Measurements from ENCODE around the gene ST3GAL6. TPM values are rescaled to one million over a fixed set of nuclear protein-coding genes. Genes with fewer than 3 reads are reported as not detected.

ST3GAL6 gene
- total and polyA plus RNA-seq, 2 of the 13 experiments (the other 11 are each of a cell fraction or from before 2014, with no cell fraction given) = 17.5 to 23.2 TPM

GRCh38 chr3:98778852-98779413, 15.8 kb downstream of the ST3GAL6 start (continued):
- no peak for TF ChIP-seq HMGXB4 (CRISPR knock-in tag; IDR thresholded peaks at IDR 0.05; ENCODE audit: borderline replicate concordance in 1 of 2, low read depth in 1 of 2)
- peak; percentile 64 for TF ChIP-seq NR2F6 (IDR thresholded peaks at IDR 0.05)
- peak; percentile 63; the same call in 1 of the 2 replicates for TF ChIP-seq NR2F6 (CRISPR knock-in tag; IDR thresholded peaks at IDR 0.05)
- TF ChIP-seq SAP130 (CRISPR knock-in tag; IDR thresholded peaks at IDR 0.05; ENCODE audit: low read depth) = peak; percentile 89
- no peak for TF ChIP-seq ZC3H4 (CRISPR knock-in tag; IDR thresholded peaks at IDR 0.05; ENCODE audit: borderline replicate concordance)
- no peak for TF ChIP-seq ZNF383 (CRISPR knock-in tag; IDR thresholded peaks at IDR 0.05; ENCODE audit: borderline replicate concordance)
- TF ChIP-seq ZNF550 (CRISPR knock-in tag; IDR thresholded peaks at IDR 0.05; ENCODE audit: borderline replicate concordance) = no peak
- TF ChIP-seq FOXJ3 (CRISPR knock-in tag; IDR thresholded peaks at IDR 0.05; ENCODE audit: borderline replicate concordance) = peak; percentile 84; the same call in 1 of the 2 replicates
- TF ChIP-seq MLX (CRISPR knock-in tag; IDR thresholded peaks at IDR 0.05) = peak; percentile 69; the same call in 1 of the 2 replicates
- TF ChIP-seq EP300 (IDR thresholded peaks at IDR 0.05; ENCODE audit: low read depth in 2 of 2, low read length in 2 of 2) = peak; percentile 72 to 87; a peak in 3 of 4 replicates
- peak; percentile 54; the same call in 1 of the 2 replicates for TF ChIP-seq EP300 (CRISPR knock-in tag; IDR thresholded peaks at IDR 0.05; ENCODE audit: borderline replicate concordance)
- TF ChIP-seq ZNF703 (CRISPR knock-in tag; IDR thresholded peaks at IDR 0.05; ENCODE audit: borderline replicate concordance) = no peak
- peak; percentile 31; the same call in 1 of the 2 replicates for TF ChIP-seq GZF1 (CRISPR knock-in tag; IDR thresholded peaks at IDR 0.05)
- TF ChIP-seq ZNF281 (CRISPR knock-in tag; IDR thresholded peaks at IDR 0.05; ENCODE audit: borderline replicate concordance) = peak; percentile 44; the same call in 1 of the 2 replicates
- no peak for TF ChIP-seq WIZ (CRISPR knock-in tag; IDR thresholded peaks at IDR 0.05)
- TF ChIP-seq IRF1 (CRISPR knock-in tag; IDR thresholded peaks at IDR 0.05; ENCODE audit: low read depth) = no peak
- TF ChIP-seq ZNF782 (CRISPR knock-in tag; IDR thresholded peaks at IDR 0.05; ENCODE audit: borderline replicate concordance) = no peak
- TF ChIP-seq TFE3 (CRISPR knock-in tag; IDR thresholded peaks at IDR 0.05) = peak; percentile 39; the same call in 1 of the 2 replicates
- TF ChIP-seq HMG20A (CRISPR knock-in tag; IDR thresholded peaks at IDR 0.05; ENCODE audit: borderline replicate concordance) = peak; percentile 65; the same call in 1 of the 2 replicates
- no peak for TF ChIP-seq ZNF777 (CRISPR knock-in tag; IDR thresholded peaks at IDR 0.05)
